Measurements from ENCODE around the gene CHAT.

- TF ChIP-seq EZH2 (IDR thresholded peaks at IDR 0.05; ENCODE audit: low read depth) (no peak), CTCF (conservative IDR thresholded peaks at IDR 0.05) (no peak)
These were observed 43.1 kb downstream of the CHAT start for GRCh38 chr10:49656845-49657493.
